Activated T-cell treated with anti-CD3 and anti-CD28 coated beads, Interleukin-2, amount 50 U/mL, for 4 hours (primary cell): ENCODE data around the gene MTERF2. TPM values are rescaled to one million over a fixed set of nuclear protein-coding genes. Genes with fewer than 3 reads are reported as not detected.

Source experiments
- ATAC-seq, 2 donors: fragments of 200-7000 bp; cut with Tn5 transposase; one replicate each; pipeline ENCODE4 v1.10.0; 2021
- DNase-seq: peaks from one replicate; pipeline ENCODE4 v3.0.0-alpha.2; 2020
- H3K27me3 Mint-ChIP-seq: one replicate; pipeline ENCODE4 v1.8.0; 2021; ENCODE audit warnings: low read depth, mixed read lengths
- H3K36me3 Mint-ChIP-seq: one replicate; pipeline ENCODE4 v1.8.0; 2022; ENCODE audit warnings: mixed read lengths; ENCODE audit not compliant: insufficient read depth
- H3K4me1 Mint-ChIP-seq: one replicate; pipeline ENCODE4 v1.8.0; 2021; ENCODE audit warnings: low read depth, mixed read lengths
- H3K4me3 Mint-ChIP-seq: one replicate; pipeline ENCODE4 v1.8.0; 2021; ENCODE audit warnings: mild to moderate bottlenecking, moderate library complexity, mixed read lengths
- H3K9me3 Mint-ChIP-seq: one replicate; pipeline ENCODE4 v1.8.0; 2021; ENCODE audit warnings: mixed read lengths
- total RNA-seq, 3 donors: library from RNA; stranded (reverse); gene quantifications; one replicate each; pipeline ENCODE4 v1.2.1, GENCODE V29; 2021

MTERF2 gene
- total RNA-seq, 3 donors from 2014 or later, result 3.5 to 4.1 (median 3.8) TPM

DNA sequence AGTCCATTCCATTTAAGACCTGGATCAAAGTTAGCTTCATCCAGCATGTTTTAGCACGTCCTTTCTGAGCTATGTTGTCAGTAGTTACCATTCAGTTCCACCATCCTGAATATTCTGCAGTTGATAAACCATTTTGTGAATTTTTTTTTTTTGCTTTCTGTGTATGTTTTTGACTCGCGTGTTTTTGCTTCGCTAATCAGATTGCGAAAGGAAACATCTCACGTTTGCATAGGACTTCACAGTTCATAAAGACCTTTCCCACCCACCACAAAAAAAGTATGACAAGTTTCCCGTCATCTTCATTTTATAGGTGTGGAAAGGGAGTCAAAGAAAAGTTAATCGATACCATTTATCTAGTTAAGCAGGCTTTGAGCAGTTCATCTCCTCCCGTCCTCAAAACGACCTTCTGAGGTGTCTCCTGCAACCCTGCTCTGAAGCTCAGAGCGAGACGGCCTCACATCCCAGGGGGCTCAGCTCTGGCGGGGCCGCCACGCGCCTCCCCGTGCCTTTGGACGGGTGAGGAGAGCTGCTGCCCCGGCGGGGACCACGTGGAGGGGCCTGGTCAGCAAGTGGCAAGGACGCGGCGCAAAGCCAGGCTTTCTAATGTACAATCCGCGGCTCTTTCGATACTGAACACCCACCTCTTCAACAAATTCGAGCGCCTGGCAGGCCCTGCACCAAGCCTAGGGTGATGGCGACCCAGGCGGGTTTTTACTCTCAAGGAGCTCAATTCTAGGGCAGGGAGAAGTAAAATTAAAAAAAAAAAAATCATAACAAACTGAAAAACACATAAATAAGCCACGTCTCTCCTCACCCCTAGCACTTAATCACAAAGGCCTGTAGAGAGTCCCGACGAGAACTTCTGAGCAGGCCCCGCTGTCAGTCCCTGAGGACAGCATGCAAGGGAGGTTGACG lies 32.2 kb downstream of the MTERF2 start:
- H3K36me3 Mint-ChIP-seq, result peaks cover 2% of the 10 kb centered on the region
- H3K27me3 Mint-ChIP-seq, result no peaks in the 10 kb centered on the region
- H3K4me1 Mint-ChIP-seq, result peaks cover 27% of the 10 kb centered on the region
- no peaks in the 10 kb centered on the region for H3K9me3 Mint-ChIP-seq
- DNase-seq (peak; percentile 6), ATAC-seq (peak; percentile 16 to 18)
- peak overlapping the region; percentile 88 for H3K4me3 Mint-ChIP-seq

DNA sequence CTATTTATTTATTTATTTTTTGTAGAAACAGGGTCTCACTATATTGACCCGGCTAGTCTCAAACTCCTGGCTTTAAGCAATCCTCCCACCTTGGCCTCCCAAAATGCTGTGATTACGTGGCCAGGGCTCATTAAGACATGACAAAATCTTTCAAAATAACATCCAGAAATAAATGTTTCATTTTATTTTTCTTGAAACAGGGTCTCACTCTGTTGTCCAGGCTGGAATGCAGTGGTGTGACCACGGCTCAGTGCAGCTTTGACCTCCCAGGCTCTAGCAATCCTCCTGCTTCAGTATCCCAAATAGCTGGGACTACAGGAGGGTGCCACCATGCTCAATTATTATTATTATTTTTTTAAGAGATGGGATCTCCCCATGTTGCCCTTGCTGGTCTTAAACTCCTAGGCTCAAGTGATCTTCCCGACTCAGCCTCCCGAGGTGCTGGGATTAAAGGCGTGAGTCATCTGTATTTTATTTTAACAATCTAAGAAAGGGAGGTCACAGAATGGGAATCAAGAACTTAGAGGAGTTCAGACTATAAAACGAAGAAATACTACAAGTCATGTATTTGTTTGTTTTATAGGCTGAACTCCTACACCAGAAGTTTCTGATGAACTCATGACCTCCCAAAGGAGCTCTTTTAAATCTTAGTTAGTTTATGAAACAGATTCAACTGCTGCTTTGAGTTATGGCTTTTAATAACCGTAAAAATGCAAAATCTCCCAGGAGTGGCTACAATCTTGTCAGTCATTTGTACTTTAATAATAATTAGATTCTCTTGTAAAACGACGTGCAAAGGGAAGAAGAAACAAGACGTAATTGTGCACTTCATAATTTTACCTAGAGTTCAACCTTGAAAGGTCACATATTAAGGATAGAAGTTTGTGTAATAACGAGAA lies 33.3 kb downstream of the MTERF2 start:
- peaks cover 4% of the 10 kb centered on the region for H3K9me3 Mint-ChIP-seq
- H3K36me3 Mint-ChIP-seq, result no peaks in the 10 kb centered on the region
- DNase-seq (no peak), ATAC-seq (no peak)
- no peaks in the 10 kb centered on the region for H3K27me3 Mint-ChIP-seq
- peaks cover 24% of the 10 kb centered on the region for H3K4me1 Mint-ChIP-seq
- H3K4me3 Mint-ChIP-seq, result no peak overlapping the region

GRCh38 chr12:106950591-106950990 lies 36.4 kb downstream of the MTERF2 start:
- Mint-ChIP-seq H3K36me3 (no peaks in the 10 kb centered on the region), H3K4me3 (no peak overlapping the region), H3K27me3 (no peaks in the 10 kb centered on the region), H3K9me3 (peaks cover 4% of the 10 kb centered on the region), H3K4me1 (peaks cover 10% of the 10 kb centered on the region)
- DNase-seq (no peak), ATAC-seq (no peak)

DNA sequence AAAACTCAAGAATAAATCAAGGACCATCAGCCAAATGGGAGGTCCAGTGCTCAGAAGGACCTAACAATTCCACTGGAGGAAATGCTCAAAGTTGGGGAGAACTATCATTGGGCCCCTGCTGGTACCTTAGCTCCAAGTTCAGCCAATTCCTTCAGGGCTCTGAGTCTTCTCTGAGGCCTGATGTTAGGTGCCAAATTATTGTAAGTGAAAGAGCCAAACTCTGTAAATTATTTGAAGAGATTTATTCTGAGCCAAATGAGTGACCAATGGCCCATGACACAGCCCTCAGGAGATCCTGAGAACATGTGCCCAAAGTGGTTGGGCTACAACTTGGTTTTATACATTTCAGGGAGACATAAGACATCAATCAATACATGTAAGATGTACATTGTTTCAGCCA lies 39.5 kb downstream of the MTERF2 start:
- H3K27me3 Mint-ChIP-seq, result peaks cover 2% of the 10 kb centered on the region
- DNase-seq (no peak), ATAC-seq (no peak)
- peaks cover 4% of the 10 kb centered on the region for H3K4me1 Mint-ChIP-seq
- H3K9me3 Mint-ChIP-seq, result peaks cover 7% of the 10 kb centered on the region
- no peaks in the 10 kb centered on the region for H3K36me3 Mint-ChIP-seq
- H3K4me3 Mint-ChIP-seq, result no peak overlapping the region

GRCh38 chr12:106945261-106945851 lies 41.6 kb downstream of the MTERF2 start:
- ATAC-seq (no peak), DNase-seq (no peak)
- no peak overlapping the region for H3K4me3 Mint-ChIP-seq
- H3K9me3 Mint-ChIP-seq, result peaks cover 7% of the 10 kb centered on the region
- peaks cover 2% of the 10 kb centered on the region for H3K27me3 Mint-ChIP-seq
- H3K36me3 Mint-ChIP-seq, result no peaks in the 10 kb centered on the region
- H3K4me1 Mint-ChIP-seq, result no peaks in the 10 kb centered on the region

- peaks cover 3% of the 10 kb centered on the region for H3K9me3 Mint-ChIP-seq
- ATAC-seq (no peak), DNase-seq (no peak)
- no peaks in the 10 kb centered on the region for H3K36me3 Mint-ChIP-seq
- H3K27me3 Mint-ChIP-seq, result peaks cover 2% of the 10 kb centered on the region
- no peak overlapping the region for H3K4me3 Mint-ChIP-seq
- no peaks in the 10 kb centered on the region for H3K4me1 Mint-ChIP-seq
These were observed 44.2 kb downstream of the MTERF2 start for GRCh38 chr12:106942775-106943174.

DNA sequence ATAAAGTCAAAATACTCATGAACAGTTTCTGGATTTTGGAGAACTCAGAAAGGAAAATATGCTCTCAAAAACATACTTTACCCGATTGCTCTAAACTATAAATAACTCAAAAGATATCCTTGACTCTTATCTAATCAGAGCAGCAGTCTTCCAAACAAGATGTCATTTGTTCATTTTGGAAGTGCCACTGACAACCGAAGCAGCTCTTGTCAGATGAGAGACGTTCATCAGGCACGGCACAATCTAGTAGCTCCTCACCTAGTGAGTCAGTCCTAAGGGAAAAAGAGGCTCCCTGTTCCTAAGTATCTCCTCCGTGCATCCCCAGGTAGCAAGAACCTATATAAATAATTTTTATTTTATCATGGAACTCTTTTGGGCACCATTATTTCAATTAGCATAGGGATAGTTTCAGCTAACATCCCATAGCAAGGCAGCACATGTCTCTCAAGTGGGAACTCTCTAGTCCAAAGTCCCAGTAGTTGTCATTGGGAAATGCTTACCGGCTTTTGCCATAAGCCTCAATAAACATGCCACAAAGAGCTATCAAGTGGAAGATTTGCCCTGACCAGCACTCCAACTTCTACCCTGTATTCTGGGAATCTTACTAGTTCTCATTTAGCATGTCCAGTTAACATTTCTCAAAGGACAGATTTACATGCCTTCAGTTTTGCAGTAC lies 45.3 kb downstream of the MTERF2 start:
- Mint-ChIP-seq H3K9me3 (peaks cover 3% of the 10 kb centered on the region), H3K4me3 (no peak overlapping the region), H3K36me3 (no peaks in the 10 kb centered on the region), H3K4me1 (no peaks in the 10 kb centered on the region), H3K27me3 (peaks cover 2% of the 10 kb centered on the region)
- DNase-seq, result no peak
- ATAC-seq, result no peak

DNA sequence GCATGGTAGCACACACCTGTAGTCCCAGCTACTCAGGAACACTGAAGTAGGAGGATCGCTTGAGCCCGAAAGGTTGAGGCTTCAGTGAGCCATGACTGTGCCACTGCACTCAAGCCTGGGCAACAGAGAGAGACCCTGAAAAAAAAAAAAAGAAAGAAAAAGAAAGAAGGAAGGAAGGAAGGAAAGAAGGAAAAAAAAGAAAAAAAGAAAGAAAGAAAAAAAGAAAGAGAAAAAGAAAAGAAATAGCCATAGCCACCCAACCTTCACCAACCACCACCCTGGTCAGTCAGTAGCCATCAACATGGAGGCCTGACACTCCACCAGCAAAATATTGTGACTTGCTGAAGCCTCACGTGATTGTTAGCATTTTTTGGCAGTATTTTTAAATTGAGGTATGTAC lies 52.7 kb downstream of the MTERF2 start:
- Mint-ChIP-seq H3K4me1 (no peaks in the 10 kb centered on the region), H3K27me3 (peaks cover 15% of the 10 kb centered on the region), H3K36me3 (peaks cover 3% of the 10 kb centered on the region), H3K4me3 (no peak overlapping the region), H3K9me3 (no peaks in the 10 kb centered on the region)
- DNase-seq (no peak), ATAC-seq (no peak)

Other genes starting within 250 kb of the MTERF2 start
- gene RIC8B, start 212.5 kb downstream of the MTERF2 start, total RNA-seq, result 1 to 10 TPM; 7.4 to 8.6 (median 8.1) TPM
- 10 to 100 TPM; 13.5 to 16.2 (median 16.1) TPM for gene TMEM263, start 31.2 kb downstream of the MTERF2 start, total RNA-seq
- gene CRY1, start 106.4 kb upstream of the MTERF2 start, total RNA-seq, result 10 to 100 TPM; 30.5 to 34.4 (median 30.5) TPM